HG02571 (cell line): ENCODE results near the gene ATP2A1.
"Not testable (repeated sequence)": the region's sequence is repeated elsewhere in the genome, so short reads cannot be mapped to it uniquely, and the experiment has no call there.

Experiments used
- ATAC-seq: cut with Tn5 transposase; IDR thresholded peaks from one replicate; pipeline ENCODE4 v1.9.1; 2021; ENCODE audit warnings: mild to moderate bottlenecking, moderate library complexity; ENCODE audit not compliant: unreplicated experiment

Gene ATP2A1

DNA sequence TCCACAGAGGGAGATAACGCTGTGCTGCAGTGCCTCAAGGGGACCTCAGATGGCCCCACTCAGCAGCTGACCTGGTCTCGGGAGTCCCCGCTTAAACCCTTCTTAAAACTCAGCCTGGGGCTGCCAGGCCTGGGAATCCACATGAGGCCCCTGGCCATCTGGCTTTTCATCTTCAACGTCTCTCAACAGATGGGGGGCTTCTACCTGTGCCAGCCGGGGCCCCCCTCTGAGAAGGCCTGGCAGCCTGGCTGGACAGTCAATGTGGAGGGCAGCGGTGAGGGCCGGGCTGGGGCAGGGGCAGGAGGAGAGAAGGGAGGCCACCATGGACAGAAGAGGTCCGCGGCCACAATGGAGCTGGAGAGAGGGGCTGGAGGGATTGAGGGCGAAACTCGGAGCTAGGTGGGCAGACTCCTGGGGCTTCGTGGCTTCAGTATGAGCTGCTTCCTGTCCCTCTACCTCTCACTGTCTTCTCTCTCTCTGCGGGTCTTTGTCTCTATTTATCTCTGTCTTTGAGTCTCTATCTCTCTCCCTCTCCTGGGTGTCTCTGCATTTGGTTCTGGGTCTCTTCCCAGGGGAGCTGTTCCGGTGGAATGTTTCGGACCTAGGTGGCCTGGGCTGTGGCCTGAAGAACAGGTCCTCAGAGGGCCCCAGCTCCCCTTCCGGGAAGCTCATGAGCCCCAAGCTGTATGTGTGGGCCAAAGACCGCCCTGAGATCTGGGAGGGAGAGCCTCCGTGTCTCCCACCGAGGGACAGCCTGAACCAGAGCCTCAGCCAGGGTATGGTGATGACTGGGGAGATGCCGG lies 54.3 kb downstream of the ATP2A1 start:
- ATAC-seq: no peak

DNA sequence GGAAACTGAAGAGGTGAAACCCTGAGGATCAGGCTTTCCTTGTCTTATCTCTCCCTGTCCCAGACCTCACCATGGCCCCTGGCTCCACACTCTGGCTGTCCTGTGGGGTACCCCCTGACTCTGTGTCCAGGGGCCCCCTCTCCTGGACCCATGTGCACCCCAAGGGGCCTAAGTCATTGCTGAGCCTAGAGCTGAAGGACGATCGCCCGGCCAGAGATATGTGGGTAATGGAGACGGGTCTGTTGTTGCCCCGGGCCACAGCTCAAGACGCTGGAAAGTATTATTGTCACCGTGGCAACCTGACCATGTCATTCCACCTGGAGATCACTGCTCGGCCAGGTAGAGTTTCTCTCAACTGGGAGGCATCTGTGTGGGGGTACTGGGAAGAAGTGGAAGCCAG lies 54.9 kb downstream of the ATP2A1 start:
- no peak for ATAC-seq

GRCh38 chr16:28935346-28935745 lies 57.1 kb downstream of the ATP2A1 start:
- no peak for ATAC-seq

DNA sequence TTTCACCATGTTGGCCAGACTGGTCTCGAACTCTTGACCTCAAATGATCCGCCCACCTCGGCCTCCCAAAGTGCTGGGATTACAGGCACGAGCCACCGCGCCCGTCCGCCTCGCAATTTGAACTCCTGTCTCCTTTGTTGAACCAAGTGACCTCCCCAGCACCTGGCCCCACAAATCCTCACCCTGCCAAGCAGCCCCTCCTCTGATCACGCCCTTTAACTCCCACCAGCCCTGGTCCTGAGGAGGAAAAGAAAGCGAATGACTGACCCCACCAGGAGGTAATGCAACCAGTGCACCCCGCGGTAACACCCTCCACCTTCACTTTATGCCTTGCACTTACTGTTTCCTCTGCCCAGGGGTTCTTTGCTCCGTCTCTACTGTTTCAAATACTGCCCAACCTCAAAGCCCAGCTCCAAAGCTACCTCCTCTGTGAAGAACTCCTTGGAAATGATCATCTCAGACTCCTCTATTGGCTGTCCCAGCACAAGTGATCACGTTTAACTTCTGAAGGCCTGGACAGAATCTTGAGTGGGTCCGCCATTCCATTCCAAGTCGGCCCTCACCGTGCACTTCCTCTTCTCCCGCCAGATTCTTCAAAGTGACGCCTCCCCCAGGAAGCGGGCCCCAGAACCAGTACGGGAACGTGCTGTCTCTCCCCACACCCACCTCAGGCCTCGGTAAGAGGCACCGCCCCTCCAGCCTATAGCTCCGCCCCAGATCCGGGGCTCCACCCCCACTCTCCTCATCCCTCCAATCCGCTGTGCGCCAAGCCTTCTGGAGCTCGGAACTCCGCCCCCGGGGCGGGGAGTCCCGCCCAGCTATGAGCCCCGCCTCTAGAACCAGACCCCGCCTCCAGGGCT lies 57.9 kb downstream of the ATP2A1 start:
- ATAC-seq: peak; percentile 55

DNA sequence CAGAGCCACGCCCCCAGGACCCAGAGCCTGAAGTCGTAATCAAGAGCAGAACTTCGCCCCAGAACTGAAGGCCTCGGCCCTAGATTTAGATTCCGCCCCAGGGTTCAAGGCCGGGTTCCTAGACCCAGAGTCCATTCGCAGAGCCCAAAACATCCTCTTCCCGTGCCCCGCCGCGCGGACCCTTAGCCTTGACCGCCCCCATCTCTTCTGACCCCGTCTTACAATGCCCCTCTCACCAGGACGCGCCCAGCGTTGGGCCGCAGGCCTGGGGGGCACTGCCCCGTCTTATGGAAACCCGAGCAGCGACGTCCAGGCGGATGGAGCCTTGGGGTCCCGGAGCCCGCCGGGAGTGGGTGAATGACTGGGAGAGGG lies 58.5 kb downstream of the ATP2A1 start:
- no peak for ATAC-seq

GRCh38 chr16:28937222-28937876 lies 59.1 kb downstream of the ATP2A1 start:
- no peak for ATAC-seq

DNA sequence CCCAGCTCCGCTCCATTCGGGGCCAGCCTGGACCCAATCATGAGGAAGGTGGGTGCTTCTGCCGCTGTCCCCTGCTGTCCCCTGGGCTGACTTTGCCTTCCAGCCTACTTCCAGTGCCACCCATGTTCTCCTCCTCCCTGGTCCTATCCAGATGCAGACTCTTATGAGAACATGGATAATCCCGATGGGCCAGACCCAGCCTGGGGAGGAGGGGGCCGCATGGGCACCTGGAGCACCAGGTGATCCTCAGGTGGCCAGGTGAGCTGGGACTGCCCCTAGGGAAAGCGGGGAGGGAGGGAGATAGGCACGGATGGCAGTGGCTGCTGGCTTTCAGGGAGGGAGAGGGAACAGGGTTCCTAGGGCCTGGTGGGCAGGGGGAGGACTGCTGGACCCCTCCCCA lies 60.4 kb downstream of the ATP2A1 start:
- no peak for ATAC-seq

DNA sequence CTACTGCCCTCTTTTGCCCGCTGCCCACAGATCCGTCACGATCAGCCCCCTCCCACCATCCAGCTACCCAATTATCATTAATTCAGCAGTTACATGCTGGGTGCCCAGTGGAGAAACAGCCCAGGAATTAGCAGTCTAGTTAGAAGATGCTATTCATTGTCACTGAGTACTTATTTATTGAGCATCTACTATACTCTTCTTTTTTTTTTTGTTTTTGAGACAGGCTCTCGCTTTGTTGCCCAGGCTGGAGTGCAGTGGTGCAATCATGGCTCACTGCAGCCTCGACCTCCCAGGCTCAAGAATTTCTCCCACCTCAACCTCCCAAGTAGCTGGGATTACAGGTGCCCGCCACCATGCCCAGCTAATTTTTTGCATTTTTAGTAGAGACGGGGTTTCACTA lies 61.5 kb downstream of the ATP2A1 start:
- not testable (repeated sequence) for ATAC-seq

DNA sequence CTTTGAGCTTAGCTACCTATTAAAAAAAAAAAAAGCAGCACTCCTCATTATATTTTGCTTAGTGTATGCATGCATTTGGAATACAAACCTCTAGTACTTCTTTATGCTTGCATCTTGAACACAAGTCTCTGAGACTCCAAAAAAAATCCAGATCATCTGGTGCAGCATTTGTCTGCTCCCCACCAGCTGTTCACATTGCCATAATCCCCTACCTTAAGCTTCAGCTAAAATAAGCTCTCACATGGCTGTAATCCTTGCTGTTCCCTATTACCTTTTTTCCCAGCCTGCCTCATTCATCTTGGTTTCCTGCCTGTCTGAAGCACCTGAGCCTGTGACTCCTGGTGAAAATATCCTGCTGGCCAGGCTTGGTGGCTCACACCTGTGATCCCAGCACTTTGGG lies 65.0 kb downstream of the ATP2A1 start:
- no peak for ATAC-seq

GRCh38 chr16:28946681-28947080 lies 68.4 kb downstream of the ATP2A1 start:
- no peak for ATAC-seq

DNA sequence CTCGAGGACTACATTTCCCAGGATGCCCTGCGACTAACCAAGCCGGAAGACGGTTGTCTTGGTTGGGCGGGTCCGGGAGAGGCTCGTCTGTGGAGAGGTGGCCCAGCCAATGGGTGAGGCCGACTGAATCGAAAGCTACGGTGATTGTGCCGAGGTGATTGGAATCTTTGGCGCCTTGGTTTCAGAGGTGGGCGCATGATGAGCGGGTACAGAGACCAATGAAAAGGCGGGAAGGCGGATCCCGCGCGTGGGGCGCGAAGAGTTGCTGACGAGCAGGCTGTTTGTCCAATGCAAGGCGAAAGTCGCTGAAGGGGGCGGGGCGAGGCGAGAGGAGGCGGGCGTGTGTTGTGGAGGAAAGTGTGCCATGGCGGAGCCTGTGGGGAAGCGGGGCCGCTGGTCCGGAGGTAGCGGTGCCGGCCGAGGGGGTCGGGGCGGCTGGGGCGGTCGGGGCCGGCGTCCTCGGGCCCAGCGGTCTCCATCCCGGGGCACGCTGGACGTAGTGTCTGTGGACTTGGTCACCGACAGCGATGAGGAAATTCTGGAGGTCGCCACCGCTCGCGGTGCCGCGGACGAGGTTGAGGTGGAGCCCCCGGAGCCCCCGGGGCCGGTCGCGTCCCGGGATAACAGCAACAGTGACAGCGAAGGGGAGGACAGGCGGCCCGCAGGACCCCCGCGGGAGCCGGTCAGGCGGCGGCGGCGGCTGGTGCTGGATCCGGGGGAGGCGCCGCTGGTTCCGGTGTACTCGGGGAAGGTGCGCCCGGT lies 72.5 kb downstream of the ATP2A1 start, which contains the start of gene NFATC2IP:
NFATC2IP (plus strand) TSS at position 290 of the 762 bp plus-strand sequence; CDS start at position 365, 75 bp downstream.
- ATAC-seq: peak; percentile 89

GRCh38 chr16:28951410-28951943 lies 73.2 kb downstream of the ATP2A1 start:
- ATAC-seq: peak; percentile 14
